WTC11 (cell line): ENCODE data around the gene CCDC88B. TPM values are rescaled to one million over a fixed set of nuclear protein-coding genes. Genes with fewer than 3 reads are reported as not detected.

Experiments used
- ATAC-seq: fragments of 200-7000 bp; cut with Tn5 transposase; 2 replicates; pipeline ENCODE4 v1.10.0; 2021; ENCODE audit warnings: mild to moderate bottlenecking, moderate library complexity
- CTCF ChIA-PET: fragments of 300-600 bp; sonication (Branson Sonifier 250); formaldehyde crosslinking; loops from one replicate; lab custom pipeline; 2021; ENCODE audit warnings: antibody characterized with exemption; lab: Charles Lee
- POLR2A ChIA-PET: fragments of 350-600 bp; sonication (Branson Sonifier 250); formaldehyde crosslinking; loops from one replicate; lab custom pipeline; 2021; ENCODE audit warnings: antibody characterized with exemption; lab: Charles Lee
- DNase-seq: peaks from one replicate; pipeline ENCODE4 v3.0.0; 2021; ENCODE audit warnings: low spot score
- H3K27ac Mint-ChIP-seq: 2 replicates; pipeline ENCODE4 v1.8.0; 2021; ENCODE audit warnings: mixed read lengths
- H3K27me3 Mint-ChIP-seq: 2 replicates; pipeline ENCODE4 v1.8.0; 2021; ENCODE audit warnings: low read depth, mild to moderate bottlenecking, moderate library complexity, mixed read lengths
- H3K36me3 Mint-ChIP-seq: 2 replicates; pipeline ENCODE4 v1.8.0; 2021; ENCODE audit warnings: mixed read lengths
- H3K4me1 Mint-ChIP-seq: 2 replicates; pipeline ENCODE4 v1.8.0; 2022; ENCODE audit warnings: mixed read lengths
- H3K4me3 Mint-ChIP-seq: 2 replicates; pipeline ENCODE4 v1.8.0; 2021; ENCODE audit warnings: mild to moderate bottlenecking, moderate library complexity, mixed read lengths
- H3K9me3 Mint-ChIP-seq: 2 replicates; pipeline ENCODE4 v1.8.0; 2021; ENCODE audit warnings: mixed read lengths
- EMX1 ChIP-seq: fragments of 250-450 bp; sonication (Bioruptor Pico); IDR thresholded peaks from 2 replicates; pipeline ENCODE4 v1.8.0; 2021; ENCODE audit warnings: mild to moderate bottlenecking
- GABPB1 ChIP-seq: sonication (generic); formaldehyde crosslinking; IDR thresholded peaks from 2 replicates; pipeline ENCODE4 v1.8.1; 2023; ENCODE audit warnings: mild to moderate bottlenecking, missing genetic modification reagents
- JUN ChIP-seq: sonication (generic); formaldehyde crosslinking; IDR thresholded peaks from 2 replicates; pipeline ENCODE4 v1.8.0; 2023; ENCODE audit warnings: mild to moderate bottlenecking, missing genetic modification reagents
- MAX ChIP-seq: sonication (generic); formaldehyde crosslinking; IDR thresholded peaks from 2 replicates; pipeline ENCODE4 v1.8.0; 2022; ENCODE audit warnings: mild to moderate bottlenecking, missing genetic modification reagents
- MXD4 ChIP-seq: fragments of 250-450 bp; sonication (Bioruptor Pico); IDR thresholded peaks from 2 replicates; pipeline ENCODE4 v1.8.0; 2021; ENCODE audit warnings: mild to moderate bottlenecking, moderate library complexity, borderline replicate concordance
- NFATC4 ChIP-seq: fragments of 250-450 bp; sonication (Bioruptor Pico); IDR thresholded peaks from 2 replicates; pipeline ENCODE4 v1.9.0; 2021; ENCODE audit warnings: mild to moderate bottlenecking
- NFE2L1 ChIP-seq: sonication (generic); formaldehyde crosslinking; IDR thresholded peaks from 2 replicates; pipeline ENCODE4 v1.8.1; 2023; ENCODE audit warnings: missing genetic modification reagents
- OVOL2 ChIP-seq: fragments of 250-450 bp; sonication (Bioruptor Pico); IDR thresholded peaks from 2 replicates; pipeline ENCODE4 v1.9.0; 2021; ENCODE audit warnings: mild to moderate bottlenecking, borderline replicate concordance
- SMAD4 ChIP-seq: sonication (generic); formaldehyde crosslinking; IDR thresholded peaks from 2 replicates; pipeline ENCODE4 v1.8.0; 2022; ENCODE audit warnings: mild to moderate bottlenecking, missing genetic modification reagents
- TCF7 ChIP-seq: sonication (generic); formaldehyde crosslinking; IDR thresholded peaks from 2 replicates; pipeline ENCODE4 v1.8.0; 2022; ENCODE audit warnings: mild to moderate bottlenecking, low read depth, missing genetic modification reagents, moderate library complexity
- ZNF423 ChIP-seq: fragments of 250-450 bp; sonication (Bioruptor Pico); IDR thresholded peaks from 2 replicates; pipeline ENCODE4 v2.1.2; 2022; ENCODE audit warnings: mild to moderate bottlenecking, moderate library complexity
- ZNF512 ChIP-seq: sonication (generic); formaldehyde crosslinking; IDR thresholded peaks from 2 replicates; pipeline ENCODE4 v1.8.1; 2022; ENCODE audit warnings: missing genetic modification reagents, borderline replicate concordance
- ZNF671 ChIP-seq: fragments of 250-450 bp; sonication (Bioruptor Pico); IDR thresholded peaks from 2 replicates; pipeline ENCODE4 v1.8.0; 2021; ENCODE audit warnings: mild to moderate bottlenecking
- total RNA-seq: library from RNA; stranded (reverse); gene quantifications from 3 replicates; pipeline ENCODE4 v1.2.3, GENCODE V29; 2021
- TF ChIP-seq, protein P1 (sequence below): sonication (generic); formaldehyde crosslinking; IDR thresholded peaks from 2 replicates; pipeline ENCODE4 v1.8.1; 2023; ENCODE audit warnings: mild to moderate bottlenecking, missing genetic modification reagents
- TF ChIP-seq, protein P2 (sequence below): sonication (generic); formaldehyde crosslinking; IDR thresholded peaks from 2 replicates; pipeline ENCODE4 v1.8.1; 2023; ENCODE audit warnings: mild to moderate bottlenecking, moderate library complexity, missing genetic modification reagents
- TF ChIP-seq, protein P3 (sequence below): fragments of 250-450 bp; sonication (Bioruptor Pico); IDR thresholded peaks from 2 replicates; pipeline ENCODE4 v1.9.0; 2021; ENCODE audit warnings: mild to moderate bottlenecking
- TF ChIP-seq, protein P4 (sequence below): fragments of 250-450 bp; sonication (Bioruptor Pico); IDR thresholded peaks from 2 replicates; pipeline ENCODE4 v2.1.2; 2022; ENCODE audit warnings: mild to moderate bottlenecking, moderate library complexity
- TF ChIP-seq, protein P5 (sequence below): sonication (generic); formaldehyde crosslinking; conservative IDR thresholded peaks from 2 replicates; pipeline ENCODE4 v1.8.1; 2023; ENCODE audit warnings: mild to moderate bottlenecking, low read depth, missing genetic modification reagents, moderate library complexity

Gene CCDC88B
- total RNA-seq, 1 experiment from 2014 or later: 17.0 TPM

- Mint-ChIP-seq H3K4me1 (peaks cover 19% of the 10 kb centered on the region), H3K4me3 (peak within 1 kb of the TSS; percentile 82), H3K36me3 (no peaks in the 10 kb centered on the region), H3K9me3 (no peaks in the 10 kb centered on the region), H3K27me3 (peaks cover 70% of the 10 kb centered on the region), H3K27ac (no peak within 1 kb of the TSS)
- TF ChIP-seq NFE2L1 (CRISPR knock-in tag) (0 out of 2 replicates have a peak, but pooled peaks have one; percentile 36), EMX1 (CRISPR knock-in tag) (no peak)
- TF ChIP-seq, protein P1, sequence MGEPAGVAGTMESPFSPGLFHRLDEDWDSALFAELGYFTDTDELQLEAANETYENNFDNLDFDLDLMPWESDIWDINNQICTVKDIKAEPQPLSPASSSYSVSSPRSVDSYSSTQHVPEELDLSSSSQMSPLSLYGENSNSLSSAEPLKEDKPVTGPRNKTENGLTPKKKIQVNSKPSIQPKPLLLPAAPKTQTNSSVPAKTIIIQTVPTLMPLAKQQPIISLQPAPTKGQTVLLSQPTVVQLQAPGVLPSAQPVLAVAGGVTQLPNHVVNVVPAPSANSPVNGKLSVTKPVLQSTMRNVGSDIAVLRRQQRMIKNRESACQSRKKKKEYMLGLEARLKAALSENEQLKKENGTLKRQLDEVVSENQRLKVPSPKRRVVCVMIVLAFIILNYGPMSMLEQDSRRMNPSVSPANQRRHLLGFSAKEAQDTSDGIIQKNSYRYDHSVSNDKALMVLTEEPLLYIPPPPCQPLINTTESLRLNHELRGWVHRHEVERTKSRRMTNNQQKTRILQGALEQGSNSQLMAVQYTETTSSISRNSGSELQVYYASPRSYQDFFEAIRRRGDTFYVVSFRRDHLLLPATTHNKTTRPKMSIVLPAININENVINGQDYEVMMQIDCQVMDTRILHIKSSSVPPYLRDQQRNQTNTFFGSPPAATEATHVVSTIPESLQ (CRISPR knock-in tag): 0 out of 2 replicates have a peak, but pooled peaks have one; percentile 40
- TF ChIP-seq, protein P2, sequence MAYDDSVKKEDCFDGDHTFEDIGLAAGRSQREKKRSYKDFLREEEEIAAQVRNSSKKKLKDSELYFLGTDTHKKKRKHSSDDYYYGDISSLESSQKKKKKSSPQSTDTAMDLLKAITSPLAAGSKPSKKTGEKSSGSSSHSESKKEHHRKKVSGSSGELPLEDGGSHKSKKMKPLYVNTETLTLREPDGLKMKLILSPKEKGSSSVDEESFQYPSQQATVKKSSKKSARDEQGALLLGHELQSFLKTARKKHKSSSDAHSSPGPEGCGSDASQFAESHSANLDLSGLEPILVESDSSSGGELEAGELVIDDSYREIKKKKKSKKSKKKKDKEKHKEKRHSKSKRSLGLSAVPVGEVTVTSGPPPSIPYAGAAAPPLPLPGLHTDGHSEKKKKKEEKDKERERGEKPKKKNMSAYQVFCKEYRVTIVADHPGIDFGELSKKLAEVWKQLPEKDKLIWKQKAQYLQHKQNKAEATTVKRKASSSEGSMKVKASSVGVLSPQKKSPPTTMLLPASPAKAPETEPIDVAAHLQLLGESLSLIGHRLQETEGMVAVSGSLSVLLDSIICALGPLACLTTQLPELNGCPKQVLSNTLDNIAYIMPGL (CRISPR knock-in tag): 0 out of 2 replicates have a peak, but pooled peaks have one; percentile 6
- DNase-seq (peak; percentile 36), ATAC-seq (peak; percentile 4)
- POLR2A ChIA-PET: interaction anchor here (1.1 to 1.6 kb wide), 5 partner anchors 7 to 73 kb away, joined by 3 to 11 read pairs (median 3); partner anchors contain the start of genes NUDT22 and PRDX5
- CTCF ChIA-PET: interaction anchor here (0.6 to 5.6 kb wide), 37 partner anchors 10 to 1395 kb away, joined by 3 to 151 read pairs (median 7); partner anchors contain the start of genes BAD, CCDC88B, DNAJC4 and FERMT3
Measured at GRCh38 chr11:64299847-64300648, 40.0 kb upstream of the CCDC88B start, which contains the start of gene CATSPERZ. CATSPERZ (plus strand) TSS chr11:64300358; CDS start chr11:64300411, 53 bp downstream.

DNA sequence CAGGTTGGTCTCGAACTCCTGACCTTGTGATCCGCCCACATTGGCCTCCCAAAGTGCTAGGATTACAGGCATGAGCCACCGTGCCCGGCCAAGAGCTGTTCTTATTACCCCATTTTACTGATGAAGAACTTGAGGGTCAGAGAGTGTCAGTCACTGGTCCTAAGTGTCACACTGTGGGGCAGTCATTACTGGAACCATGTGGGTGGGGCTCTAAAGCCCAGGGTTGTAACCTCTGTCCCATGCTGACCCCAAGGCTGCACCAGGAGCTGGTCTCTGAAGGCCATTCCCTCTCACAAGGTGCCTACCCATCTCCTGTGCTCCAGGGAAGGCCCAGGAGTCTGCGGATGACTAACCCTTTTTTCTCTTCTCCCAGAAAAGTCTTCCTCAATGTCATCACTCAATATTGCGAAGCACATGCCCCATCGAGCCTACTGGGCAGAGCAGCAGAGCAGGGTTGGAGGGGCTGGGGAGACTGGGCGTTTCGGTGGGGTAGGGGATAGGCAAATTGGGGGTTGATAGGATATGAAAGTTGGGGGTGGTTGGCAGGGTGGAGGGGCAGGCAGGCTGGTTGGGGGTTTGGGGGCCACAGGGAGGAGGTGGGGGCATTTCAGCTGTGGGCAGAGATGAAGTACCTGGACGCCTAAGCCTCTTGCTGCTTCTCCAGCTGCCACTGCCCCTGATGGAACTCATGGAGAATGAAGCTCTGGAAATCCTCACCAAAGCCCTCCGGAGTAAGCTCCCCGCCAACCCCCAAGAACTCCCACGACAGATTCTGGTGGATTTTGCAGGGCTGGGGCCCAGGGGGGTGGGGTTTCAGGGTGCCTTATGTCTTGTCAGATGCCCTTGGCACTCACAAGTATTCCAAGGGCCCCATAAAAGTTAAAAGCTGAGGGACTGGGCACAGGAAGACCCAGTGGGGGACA is 36.6 kb upstream of the CCDC88B start:
- ATAC-seq (no peak), DNase-seq (no peak)
- Mint-ChIP-seq H3K27ac (no peak overlapping the region; the same call in 1 of the 2 replicates), H3K4me1 (peaks cover 16% of the 10 kb centered on the region), H3K9me3 (no peaks in the 10 kb centered on the region), H3K4me3 (no peak overlapping the region), H3K27me3 (peaks cover 37% of the 10 kb centered on the region), H3K36me3 (peaks cover 3% of the 10 kb centered on the region)
- ChIA-PET POLR2A (interaction anchor here (1.0 to 2.6 kb wide), 5 partner anchors 14 to 71 kb away, joined by 3 to 25 read pairs (median 6); partner anchors contain the start of genes PRDX5 and TRMT112), CTCF (interaction anchor here (0.7 to 5.6 kb wide), 31 partner anchors 7 to 369 kb away, joined by 3 to 151 read pairs (median 7); partner anchors contain the start of genes BAD, FERMT3, GPR137 and KCNK4)
- TF ChIP-seq, protein P3, sequence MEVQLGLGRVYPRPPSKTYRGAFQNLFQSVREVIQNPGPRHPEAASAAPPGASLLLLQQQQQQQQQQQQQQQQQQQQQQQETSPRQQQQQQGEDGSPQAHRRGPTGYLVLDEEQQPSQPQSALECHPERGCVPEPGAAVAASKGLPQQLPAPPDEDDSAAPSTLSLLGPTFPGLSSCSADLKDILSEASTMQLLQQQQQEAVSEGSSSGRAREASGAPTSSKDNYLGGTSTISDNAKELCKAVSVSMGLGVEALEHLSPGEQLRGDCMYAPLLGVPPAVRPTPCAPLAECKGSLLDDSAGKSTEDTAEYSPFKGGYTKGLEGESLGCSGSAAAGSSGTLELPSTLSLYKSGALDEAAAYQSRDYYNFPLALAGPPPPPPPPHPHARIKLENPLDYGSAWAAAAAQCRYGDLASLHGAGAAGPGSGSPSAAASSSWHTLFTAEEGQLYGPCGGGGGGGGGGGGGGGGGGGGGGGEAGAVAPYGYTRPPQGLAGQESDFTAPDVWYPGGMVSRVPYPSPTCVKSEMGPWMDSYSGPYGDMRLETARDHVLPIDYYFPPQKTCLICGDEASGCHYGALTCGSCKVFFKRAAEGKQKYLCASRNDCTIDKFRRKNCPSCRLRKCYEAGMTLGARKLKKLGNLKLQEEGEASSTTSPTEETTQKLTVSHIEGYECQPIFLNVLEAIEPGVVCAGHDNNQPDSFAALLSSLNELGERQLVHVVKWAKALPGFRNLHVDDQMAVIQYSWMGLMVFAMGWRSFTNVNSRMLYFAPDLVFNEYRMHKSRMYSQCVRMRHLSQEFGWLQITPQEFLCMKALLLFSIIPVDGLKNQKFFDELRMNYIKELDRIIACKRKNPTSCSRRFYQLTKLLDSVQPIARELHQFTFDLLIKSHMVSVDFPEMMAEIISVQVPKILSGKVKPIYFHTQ: no peak
- TF ChIP-seq TCF7 (no peak), ZNF423 (no peak), ZNF512 (CRISPR knock-in tag) (no peak), MAX (CRISPR knock-in tag) (no peak), ZNF671 (CRISPR knock-in tag) (no peak), JUN (no peak), MXD4 (CRISPR knock-in tag) (no peak), OVOL2 (no peak), SMAD4 (CRISPR knock-in tag) (no peak), NFATC4 (CRISPR knock-in tag) (no peak), GABPB1 (CRISPR knock-in tag) (no peak)
- TF ChIP-seq, protein P4, sequence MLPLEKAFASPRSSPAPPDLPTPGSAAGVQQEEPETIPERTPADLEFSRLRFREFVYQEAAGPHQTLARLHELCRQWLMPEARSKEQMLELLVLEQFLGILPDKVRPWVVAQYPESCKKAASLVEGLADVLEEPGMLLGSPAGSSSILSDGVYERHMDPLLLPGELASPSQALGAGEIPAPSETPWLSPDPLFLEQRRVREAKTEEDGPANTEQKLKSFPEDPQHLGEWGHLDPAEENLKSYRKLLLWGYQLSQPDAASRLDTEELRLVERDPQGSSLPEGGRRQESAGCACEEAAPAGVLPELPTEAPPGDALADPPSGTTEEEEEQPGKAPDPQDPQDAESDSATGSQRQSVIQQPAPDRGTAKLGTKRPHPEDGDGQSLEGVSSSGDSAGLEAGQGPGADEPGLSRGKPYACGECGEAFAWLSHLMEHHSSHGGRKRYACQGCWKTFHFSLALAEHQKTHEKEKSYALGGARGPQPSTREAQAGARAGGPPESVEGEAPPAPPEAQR (CRISPR knock-in tag): no peak
- TF ChIP-seq, protein P5, sequence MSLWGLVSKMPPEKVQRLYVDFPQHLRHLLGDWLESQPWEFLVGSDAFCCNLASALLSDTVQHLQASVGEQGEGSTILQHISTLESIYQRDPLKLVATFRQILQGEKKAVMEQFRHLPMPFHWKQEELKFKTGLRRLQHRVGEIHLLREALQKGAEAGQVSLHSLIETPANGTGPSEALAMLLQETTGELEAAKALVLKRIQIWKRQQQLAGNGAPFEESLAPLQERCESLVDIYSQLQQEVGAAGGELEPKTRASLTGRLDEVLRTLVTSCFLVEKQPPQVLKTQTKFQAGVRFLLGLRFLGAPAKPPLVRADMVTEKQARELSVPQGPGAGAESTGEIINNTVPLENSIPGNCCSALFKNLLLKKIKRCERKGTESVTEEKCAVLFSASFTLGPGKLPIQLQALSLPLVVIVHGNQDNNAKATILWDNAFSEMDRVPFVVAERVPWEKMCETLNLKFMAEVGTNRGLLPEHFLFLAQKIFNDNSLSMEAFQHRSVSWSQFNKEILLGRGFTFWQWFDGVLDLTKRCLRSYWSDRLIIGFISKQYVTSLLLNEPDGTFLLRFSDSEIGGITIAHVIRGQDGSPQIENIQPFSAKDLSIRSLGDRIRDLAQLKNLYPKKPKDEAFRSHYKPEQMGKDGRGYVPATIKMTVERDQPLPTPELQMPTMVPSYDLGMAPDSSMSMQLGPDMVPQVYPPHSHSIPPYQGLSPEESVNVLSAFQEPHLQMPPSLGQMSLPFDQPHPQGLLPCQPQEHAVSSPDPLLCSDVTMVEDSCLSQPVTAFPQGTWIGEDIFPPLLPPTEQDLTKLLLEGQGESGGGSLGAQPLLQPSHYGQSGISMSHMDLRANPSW (CRISPR knock-in tag): no peak
